Natural killer cell (primary cell): Measurements from ENCODE around the gene LRCH1. TPM values are rescaled to one million over a fixed set of nuclear protein-coding genes. Genes with fewer than 3 reads are reported as not detected.

Source experiments
- ATAC-seq, 3 donors: fragments of 150-1000 bp in 2 of 3; fragments of 200-7000 bp in 1 of 3; cut with Tn5 transposase; 1 replicate in 1 of 3; 2 replicates in 2 of 3; pipeline ENCODE4 v1.10.0; 2021; ENCODE audit warnings: mild to moderate bottlenecking in 2 of 3, moderate library complexity in 2 of 3
- DNase-seq, 2 donors: peaks; one replicate each; pipeline versions ENCODE4 v3.0.0 to v3.0.0-alpha.2; 2013 to 2021; ENCODE audit warnings: mixed read lengths in 1 of 2
- H3K27ac ChIP-seq: one replicate; pipeline ENCODE4 v1.5.1; 2013; ENCODE audit warnings: mild to moderate bottlenecking, low read length
- H3K27me3 ChIP-seq: one replicate; pipeline ENCODE4 v1.6.1; 2013; ENCODE audit warnings: low read length; ENCODE audit not compliant: control insufficient read depth, insufficient read depth
- H3K36me3 ChIP-seq: one replicate; pipeline ENCODE4 v1.6.1; 2013; ENCODE audit warnings: low read length; ENCODE audit not compliant: control insufficient read depth, insufficient read depth
- H3K4me1 ChIP-seq: one replicate; pipeline ENCODE4 v1.6.1; 2013; ENCODE audit warnings: low read length; ENCODE audit not compliant: control insufficient read depth, insufficient read depth
- H3K4me3 ChIP-seq: one replicate; pipeline ENCODE4 v1.5.1; 2013; ENCODE audit warnings: low read length
- H3K9me3 ChIP-seq: one replicate; pipeline ENCODE4 v1.6.1; 2013; ENCODE audit warnings: low read length; ENCODE audit not compliant: control insufficient read depth, insufficient read depth
- H3K27ac Mint-ChIP-seq, 2 donors: one replicate each; pipeline ENCODE4 v1.8.0; 2022; ENCODE audit warnings: mild to moderate bottlenecking in 2 of 2, mixed read lengths in 2 of 2, moderate library complexity in 1 of 2
- H3K27me3 Mint-ChIP-seq, 2 donors: one replicate each; pipeline ENCODE4 v1.8.0; 2022; ENCODE audit warnings: low read depth in 2 of 2, mixed read lengths in 2 of 2
- H3K36me3 Mint-ChIP-seq: one replicate; pipeline ENCODE4 v1.8.0; 2022; ENCODE audit warnings: mixed read lengths
- H3K4me1 Mint-ChIP-seq, 2 donors: one replicate each; pipeline ENCODE4 v1.8.0; 2022; ENCODE audit warnings: mixed read lengths in 2 of 2
- H3K4me3 Mint-ChIP-seq: one replicate; pipeline ENCODE4 v1.8.0; 2022; ENCODE audit warnings: mild to moderate bottlenecking, moderate library complexity, mixed read lengths
- H3K9me3 Mint-ChIP-seq, 2 donors: one replicate each; pipeline ENCODE4 v1.8.0; 2022; ENCODE audit warnings: mixed read lengths in 2 of 2
- WGBS: methylation state at CpG from one replicate; pipeline ENCODE4 v1.1.7; 2013; ENCODE audit warnings: missing lambda C conversion rate; ENCODE audit not compliant: insufficient coverage; 5-methylcytosine and 5-hydroxymethylcytosine counted together
- intact Hi-C: fragments of 100-400 bp; cut with micrococcal nuclease; formaldehyde crosslinking; loops from one replicate; pipeline ENCODE4 v1.14.2; 2022
- total RNA-seq, 4 donors: library from RNA; stranded (reverse); fragments of 120-200 nt in 1 of 4; gene quantifications; one replicate each; pipeline versions ENCODE4 v1.2.3 to v1.2.4, GENCODE V29; 2013 to 2022
- TF ChIP-seq, protein P1 (sequence below): fragments of 200-600 bp; IDR thresholded peaks from one replicate; pipeline ENCODE4 v1.8.0; 2022; ENCODE audit warnings: antibody characterized with exemption

The LRCH1 gene
- total RNA-seq, 3 donors from 2014 or later (not counting 1 experiment from before 2014, with no cell fraction given): 23.7 to 32.2 (median 29.6) TPM

DNA sequence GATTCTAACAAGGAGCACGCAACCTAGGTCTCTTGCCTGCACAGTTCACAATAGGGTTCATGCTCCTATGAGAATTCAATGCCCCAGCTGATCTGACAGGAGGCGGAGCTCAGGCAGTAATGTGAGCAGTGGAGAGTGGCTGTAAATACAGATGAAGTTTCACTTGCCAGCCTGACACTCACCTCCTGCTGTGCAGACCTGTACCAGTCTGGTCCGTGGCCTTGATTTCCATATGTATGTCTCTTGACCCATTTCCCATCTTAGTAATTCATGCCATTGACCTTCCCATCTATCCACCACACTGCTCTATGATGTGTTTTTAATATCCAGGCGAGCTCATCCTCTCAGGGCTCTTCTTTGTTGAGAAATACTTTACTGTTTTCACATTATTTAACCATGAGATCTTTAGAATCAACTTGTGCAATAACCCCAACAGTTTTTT lies 95.2 kb downstream of the LRCH1 start:
- DNase-seq: peak in 1 of 2 donors; percentile 20
- Histone ChIP-seq H3K9me3 (no peaks in the 10 kb centered on the region), H3K4me1 (peaks cover 6% of the 10 kb centered on the region), H3K36me3 (no peaks in the 10 kb centered on the region), H3K27ac (no peak overlapping the region), H3K27me3 (no peaks in the 10 kb centered on the region), H3K4me3 (no peak overlapping the region)
- Mint-ChIP-seq H3K4me1 (peaks cover 25 to 46% of the 10 kb centered on the region in 2 donors), H3K27me3 (no peaks in the 10 kb centered on the region), H3K27ac (peak overlapping the region; percentile 6 to 51), H3K4me3 (no peak overlapping the region), H3K36me3 (no peaks in the 10 kb centered on the region), H3K9me3 (no peaks in the 10 kb centered on the region)
- intact Hi-C loops: no loop called here
- TF ChIP-seq, protein P1, sequence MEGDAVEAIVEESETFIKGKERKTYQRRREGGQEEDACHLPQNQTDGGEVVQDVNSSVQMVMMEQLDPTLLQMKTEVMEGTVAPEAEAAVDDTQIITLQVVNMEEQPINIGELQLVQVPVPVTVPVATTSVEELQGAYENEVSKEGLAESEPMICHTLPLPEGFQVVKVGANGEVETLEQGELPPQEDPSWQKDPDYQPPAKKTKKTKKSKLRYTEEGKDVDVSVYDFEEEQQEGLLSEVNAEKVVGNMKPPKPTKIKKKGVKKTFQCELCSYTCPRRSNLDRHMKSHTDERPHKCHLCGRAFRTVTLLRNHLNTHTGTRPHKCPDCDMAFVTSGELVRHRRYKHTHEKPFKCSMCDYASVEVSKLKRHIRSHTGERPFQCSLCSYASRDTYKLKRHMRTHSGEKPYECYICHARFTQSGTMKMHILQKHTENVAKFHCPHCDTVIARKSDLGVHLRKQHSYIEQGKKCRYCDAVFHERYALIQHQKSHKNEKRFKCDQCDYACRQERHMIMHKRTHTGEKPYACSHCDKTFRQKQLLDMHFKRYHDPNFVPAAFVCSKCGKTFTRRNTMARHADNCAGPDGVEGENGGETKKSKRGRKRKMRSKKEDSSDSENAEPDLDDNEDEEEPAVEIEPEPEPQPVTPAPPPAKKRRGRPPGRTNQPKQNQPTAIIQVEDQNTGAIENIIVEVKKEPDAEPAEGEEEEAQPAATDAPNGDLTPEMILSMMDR: no peak
- WGBS: 76% methylated on average over 4 of the region's 4 CpGs
- ATAC-seq: peak; percentile 54 to 64 (median 55)

DNA sequence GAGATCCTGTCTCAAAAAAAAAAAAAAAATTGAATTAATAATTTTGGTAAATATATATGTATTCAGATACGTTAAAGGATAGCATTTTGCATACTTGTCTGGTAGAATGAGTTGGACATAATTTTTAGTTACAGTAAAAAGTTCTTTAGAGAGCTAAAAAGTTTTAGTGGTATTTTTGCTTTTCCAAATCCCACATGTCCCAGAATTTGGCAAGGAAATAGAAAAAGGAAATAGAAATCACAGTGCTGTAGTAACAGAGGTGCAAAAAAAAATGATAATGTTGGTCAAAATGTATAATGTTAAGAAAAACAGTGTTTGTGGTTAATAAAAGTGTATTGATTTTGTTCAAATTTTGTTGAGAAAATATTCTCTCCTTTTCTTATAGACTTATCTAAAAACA lies 96.8 kb downstream of the LRCH1 start:
- WGBS: 100% methylated on average over 1 of the region's 1 CpG
- Histone ChIP-seq H3K27me3 (no peaks in the 10 kb centered on the region), H3K4me1 (peaks cover 6% of the 10 kb centered on the region), H3K9me3 (no peaks in the 10 kb centered on the region), H3K4me3 (no peak overlapping the region), H3K27ac (no peak overlapping the region), H3K36me3 (no peaks in the 10 kb centered on the region)
- H3K36me3 Mint-ChIP-seq: no peaks in the 10 kb centered on the region
- no peaks in the 10 kb centered on the region for H3K9me3 Mint-ChIP-seq
- DNase-seq: no peak
- TF ChIP-seq, protein P1: no peak
- no peak overlapping the region for H3K27ac Mint-ChIP-seq
- H3K27me3 Mint-ChIP-seq: no peaks in the 10 kb centered on the region
- H3K4me3 Mint-ChIP-seq: no peak overlapping the region
- intact Hi-C loops: no loop called here
- H3K4me1 Mint-ChIP-seq: peaks cover 16 to 43% of the 10 kb centered on the region in 2 donors
- ATAC-seq: no peak

DNA sequence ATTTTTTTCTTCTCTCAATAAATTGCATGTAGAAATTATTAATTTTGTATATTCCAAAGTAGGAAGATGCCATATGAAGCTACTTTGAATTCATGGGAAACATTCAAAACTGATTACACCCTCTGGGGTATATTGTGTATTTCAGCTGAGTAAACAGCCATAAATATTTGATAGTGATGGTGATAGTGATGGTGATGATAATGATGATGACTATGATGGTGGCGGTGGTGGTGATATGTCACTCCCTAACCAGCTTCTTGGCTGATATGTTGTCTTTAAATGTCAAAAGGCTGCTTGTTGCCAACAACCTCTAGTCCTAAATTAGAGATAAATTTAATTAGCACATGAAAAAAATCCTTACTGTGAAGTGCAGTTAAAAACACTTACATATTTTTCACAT lies 102.0 kb downstream of the LRCH1 start:
- Mint-ChIP-seq H3K4me1 (peaks cover 30 to 32% of the 10 kb centered on the region in 2 donors), H3K4me3 (no peak overlapping the region), H3K27ac (peak overlapping the region; percentile 83 to 89), H3K36me3 (no peaks in the 10 kb centered on the region), H3K27me3 (no peaks in the 10 kb centered on the region), H3K9me3 (no peaks in the 10 kb centered on the region)
- Histone ChIP-seq H3K27ac (peak overlapping the region; percentile 55), H3K4me1 (peaks cover 3% of the 10 kb centered on the region), H3K36me3 (no peaks in the 10 kb centered on the region), H3K27me3 (no peaks in the 10 kb centered on the region), H3K9me3 (no peaks in the 10 kb centered on the region), H3K4me3 (no peak overlapping the region)
- DNase-seq: no peak
- TF ChIP-seq, protein P1: no peak
- WGBS: 50% methylated on average over 1 of the region's 1 CpG
- intact Hi-C loops: no loop called here
- peak; percentile 76 to 82 (median 77) for ATAC-seq
